HL-60 (cell line): Measurements from ENCODE around the gene AIG1.

Source experiments
- DNase-seq, 2 experiments: peaks; one replicate each; pipeline ENCODE4 v3.0.0-alpha.2; 2010 to 2020; ENCODE audit warnings: low read depth in 1 of 2, low spot score in 1 of 2
- H3K27ac ChIP-seq: fragments of 250-450 bp; sonication (Bioruptor Pico); replicated peaks from 2 replicates; pipeline ENCODE4 v1.5.1; 2020; ENCODE audit warnings: mild to moderate bottlenecking, moderate library complexity
- H3K27me3 ChIP-seq: fragments of 250-450 bp; sonication (Bioruptor Pico); 2 replicates; pipeline ENCODE4 v1.5.1; 2021; ENCODE audit warnings: mild to moderate bottlenecking, moderate library complexity; ENCODE audit not compliant: insufficient read depth, poor library complexity, severe bottlenecking
- H3K4me3 ChIP-seq: replicated peaks from 2 replicates; pipeline ENCODE4 v1.5.1; 2011; ENCODE audit warnings: mild to moderate bottlenecking, control low read depth, low read length; ENCODE audit not compliant: insufficient read depth
- GABPA ChIP-seq: IDR thresholded peaks from 2 replicates; pipeline ENCODE4 v1.6.1; 2012; ENCODE audit warnings: low read depth
- POLR2AphosphoS5 ChIP-seq: IDR thresholded peaks from 2 replicates; pipeline ENCODE4 v1.6.1; 2012; ENCODE audit warnings: low read depth
- REST ChIP-seq: IDR thresholded peaks from 2 replicates; pipeline ENCODE4 v1.6.1; 2012; ENCODE audit warnings: low read depth; ENCODE audit not compliant: insufficient replicate concordance
- SPI1 ChIP-seq: IDR thresholded peaks from 2 replicates; pipeline ENCODE4 v1.6.1; 2012; ENCODE audit warnings: low read depth, mild to moderate bottlenecking, borderline replicate concordance
- TF ChIP-seq, protein P1 (sequence below): IDR thresholded peaks from one replicate; pipeline ENCODE4 v1.5.1; 2011; ENCODE audit warnings: low read length, control low read depth, inconsistent platforms; ENCODE audit not compliant: insufficient read depth

AIG1 gene

GRCh38 chr6:143125864-143126573, 65.3 kb downstream of the AIG1 start:
- TF ChIP-seq, protein P1, sequence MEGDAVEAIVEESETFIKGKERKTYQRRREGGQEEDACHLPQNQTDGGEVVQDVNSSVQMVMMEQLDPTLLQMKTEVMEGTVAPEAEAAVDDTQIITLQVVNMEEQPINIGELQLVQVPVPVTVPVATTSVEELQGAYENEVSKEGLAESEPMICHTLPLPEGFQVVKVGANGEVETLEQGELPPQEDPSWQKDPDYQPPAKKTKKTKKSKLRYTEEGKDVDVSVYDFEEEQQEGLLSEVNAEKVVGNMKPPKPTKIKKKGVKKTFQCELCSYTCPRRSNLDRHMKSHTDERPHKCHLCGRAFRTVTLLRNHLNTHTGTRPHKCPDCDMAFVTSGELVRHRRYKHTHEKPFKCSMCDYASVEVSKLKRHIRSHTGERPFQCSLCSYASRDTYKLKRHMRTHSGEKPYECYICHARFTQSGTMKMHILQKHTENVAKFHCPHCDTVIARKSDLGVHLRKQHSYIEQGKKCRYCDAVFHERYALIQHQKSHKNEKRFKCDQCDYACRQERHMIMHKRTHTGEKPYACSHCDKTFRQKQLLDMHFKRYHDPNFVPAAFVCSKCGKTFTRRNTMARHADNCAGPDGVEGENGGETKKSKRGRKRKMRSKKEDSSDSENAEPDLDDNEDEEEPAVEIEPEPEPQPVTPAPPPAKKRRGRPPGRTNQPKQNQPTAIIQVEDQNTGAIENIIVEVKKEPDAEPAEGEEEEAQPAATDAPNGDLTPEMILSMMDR: no peak
- TF ChIP-seq POLR2AphosphoS5 (no peak), SPI1 (no peak), REST (no peak), GABPA (no peak)
- no peak overlapping the region for H3K27ac ChIP-seq

DNA sequence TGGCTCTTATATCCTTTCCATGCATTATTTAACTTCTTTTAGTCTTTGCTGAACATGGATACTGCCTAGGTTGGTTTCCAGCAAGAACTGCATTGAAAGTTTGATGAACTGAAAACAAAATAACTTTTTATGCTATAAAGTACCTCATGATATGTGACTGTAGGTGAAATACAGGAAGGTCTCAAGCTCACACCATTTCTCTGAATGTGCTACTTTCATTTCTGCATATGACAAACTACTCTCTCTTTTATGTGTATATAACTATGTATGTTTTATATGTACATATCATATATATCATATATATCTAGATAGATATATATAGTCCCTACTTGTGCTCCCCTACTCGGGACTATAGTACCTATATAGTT, 65.9 kb downstream of the AIG1 start:
- Histone ChIP-seq H3K27me3 (no peaks in the 10 kb centered on the region), H3K27ac (no peak overlapping the region), H3K4me3 (no peak overlapping the region)
- TF ChIP-seq POLR2AphosphoS5 (no peak), GABPA (no peak), REST (no peak), SPI1 (no peak)
- TF ChIP-seq, protein P1: no peak
- DNase-seq: no peak

More at GRCh38 chr6:143125864-143126573, 65.3 kb downstream of the AIG1 start:
- H3K27me3 ChIP-seq: no peaks in the 10 kb centered on the region
- no peak overlapping the region for H3K4me3 ChIP-seq
- DNase-seq: no peak

- DNase-seq: no peak
- Histone ChIP-seq H3K27me3 (no peaks in the 10 kb centered on the region), H3K4me3 (no peak overlapping the region), H3K27ac (no peak overlapping the region)
- TF ChIP-seq, protein P1: no peak
- TF ChIP-seq REST (no peak), GABPA (no peak), POLR2AphosphoS5 (no peak), SPI1 (no peak)
These were observed 67.4 kb downstream of the AIG1 start for GRCh38 chr6:143127941-143128680.
